WTC11 (cell line): ENCODE measurements around the gene CLIP2. TPM values are rescaled to one million over a fixed set of nuclear protein-coding genes. Genes with fewer than 3 reads are reported as not detected.
A peak's percentile ranks its signal among the peaks of the same experiment; 100 is the strongest.
"Not testable (repeated sequence)": the region's sequence is repeated elsewhere in the genome, so short reads cannot be mapped to it uniquely, and the experiment has no call there.

Source experiments
- ATAC-seq: fragments of 200-7000 bp; cut with Tn5 transposase; 2 replicates; pipeline ENCODE4 v1.10.0; 2021; ENCODE audit warnings: mild to moderate bottlenecking, moderate library complexity
- CTCF ChIA-PET: fragments of 300-600 bp; sonication (Branson Sonifier 250); formaldehyde crosslinking; loops from one replicate; lab custom pipeline; 2021; ENCODE audit warnings: antibody characterized with exemption; lab: Charles Lee
- POLR2A ChIA-PET: fragments of 350-600 bp; sonication (Branson Sonifier 250); formaldehyde crosslinking; loops from one replicate; lab custom pipeline; 2021; ENCODE audit warnings: antibody characterized with exemption; lab: Charles Lee
- DNase-seq: peaks from one replicate; pipeline ENCODE4 v3.0.0; 2021; ENCODE audit warnings: low spot score
- H3K27ac Mint-ChIP-seq: 2 replicates; pipeline ENCODE4 v1.8.0; 2021; ENCODE audit warnings: mixed read lengths
- H3K27me3 Mint-ChIP-seq: 2 replicates; pipeline ENCODE4 v1.8.0; 2021; ENCODE audit warnings: low read depth, mild to moderate bottlenecking, moderate library complexity, mixed read lengths
- H3K36me3 Mint-ChIP-seq: 2 replicates; pipeline ENCODE4 v1.8.0; 2021; ENCODE audit warnings: mixed read lengths
- H3K4me1 Mint-ChIP-seq: 2 replicates; pipeline ENCODE4 v1.8.0; 2022; ENCODE audit warnings: mixed read lengths
- H3K4me3 Mint-ChIP-seq: 2 replicates; pipeline ENCODE4 v1.8.0; 2021; ENCODE audit warnings: mild to moderate bottlenecking, moderate library complexity, mixed read lengths
- H3K9me3 Mint-ChIP-seq: 2 replicates; pipeline ENCODE4 v1.8.0; 2021; ENCODE audit warnings: mixed read lengths
- FOXK1 ChIP-seq: sonication (generic); formaldehyde crosslinking; IDR thresholded peaks from 2 replicates; pipeline ENCODE4 v1.8.0; 2022; ENCODE audit warnings: mild to moderate bottlenecking, moderate library complexity, missing genetic modification reagents
- MYBL2 ChIP-seq: sonication (generic); formaldehyde crosslinking; IDR thresholded peaks from 2 replicates; pipeline ENCODE4 v1.8.1; 2023; ENCODE audit warnings: mild to moderate bottlenecking, moderate library complexity, missing genetic modification reagents
- NR1H2 ChIP-seq: sonication (generic); formaldehyde crosslinking; IDR thresholded peaks from 2 replicates; pipeline ENCODE4 v1.9.0; 2021; ENCODE audit warnings: mild to moderate bottlenecking, moderate library complexity, missing genetic modification reagents
- NR2C2 ChIP-seq: sonication (generic); formaldehyde crosslinking; IDR thresholded peaks from 2 replicates; pipeline ENCODE4 v1.8.0; 2022; ENCODE audit warnings: mild to moderate bottlenecking, missing genetic modification reagents
- RELA ChIP-seq: sonication (generic); formaldehyde crosslinking; IDR thresholded peaks from 2 replicates; pipeline ENCODE4 v1.8.1; 2022; ENCODE audit warnings: missing genetic modification reagents, mild to moderate bottlenecking, borderline replicate concordance
- SMAD3 ChIP-seq: sonication (generic); formaldehyde crosslinking; IDR thresholded peaks from 2 replicates; pipeline ENCODE4 v1.8.0; 2022; ENCODE audit warnings: missing genetic modification reagents, mild to moderate bottlenecking, borderline replicate concordance
- TCF7 ChIP-seq: sonication (generic); formaldehyde crosslinking; IDR thresholded peaks from 2 replicates; pipeline ENCODE4 v1.8.0; 2022; ENCODE audit warnings: mild to moderate bottlenecking, low read depth, missing genetic modification reagents, moderate library complexity
- TP53 ChIP-seq: sonication (generic); formaldehyde crosslinking; IDR thresholded peaks from 2 replicates; pipeline ENCODE4 v1.8.1; 2023; ENCODE audit warnings: mild to moderate bottlenecking, missing genetic modification reagents
- ZBTB21 ChIP-seq: sonication (generic); formaldehyde crosslinking; IDR thresholded peaks from 2 replicates; pipeline ENCODE4 v1.8.1; 2023; ENCODE audit warnings: mild to moderate bottlenecking, missing genetic modification reagents, borderline replicate concordance
- ZNF317 ChIP-seq: sonication (generic); formaldehyde crosslinking; IDR thresholded peaks from 2 replicates; pipeline ENCODE4 v1.8.1; 2023; ENCODE audit warnings: low read depth, mild to moderate bottlenecking, moderate library complexity, missing genetic modification reagents, borderline replicate concordance
- total RNA-seq: library from RNA; stranded (reverse); gene quantifications from 3 replicates; pipeline ENCODE4 v1.2.3, GENCODE V29; 2021
- TF ChIP-seq, protein P1 (sequence below): sonication (generic); formaldehyde crosslinking; IDR thresholded peaks from 2 replicates; pipeline ENCODE4 v1.8.1; 2023; ENCODE audit warnings: mild to moderate bottlenecking, missing genetic modification reagents, borderline replicate concordance
- TF ChIP-seq, protein P2 (sequence below): sonication (generic); formaldehyde crosslinking; IDR thresholded peaks from 2 replicates; pipeline ENCODE4 v1.8.1; 2023; ENCODE audit warnings: mild to moderate bottlenecking, missing genetic modification reagents
- TF ChIP-seq, protein P3 (sequence below): sonication (generic); formaldehyde crosslinking; IDR thresholded peaks from 2 replicates; pipeline ENCODE4 v1.8.1; 2022; ENCODE audit warnings: mild to moderate bottlenecking, moderate library complexity, missing genetic modification reagents
- TF ChIP-seq, protein P4 (sequence below): sonication (generic); formaldehyde crosslinking; conservative IDR thresholded peaks from 2 replicates; pipeline ENCODE4 v1.8.1; 2022; ENCODE audit warnings: mild to moderate bottlenecking, missing genetic modification reagents
- TF ChIP-seq, protein P5 (sequence below): fragments of 250-450 bp; sonication (Bioruptor Pico); IDR thresholded peaks from 2 replicates; pipeline ENCODE4 v1.9.0; 2021; ENCODE audit warnings: mild to moderate bottlenecking
- TF ChIP-seq, protein P6 (sequence below): fragments of 200-600 bp; IDR thresholded peaks from 2 replicates; pipeline ENCODE4 v1.8.0; 2022; ENCODE audit warnings: antibody characterized with exemption
- TF ChIP-seq, protein P7 (sequence below): fragments of 250-450 bp; sonication (Bioruptor Pico); IDR thresholded peaks from 2 replicates; pipeline ENCODE4 v2.1.2; 2022; ENCODE audit warnings: mild to moderate bottlenecking, moderate library complexity
- TF ChIP-seq, protein P8 (sequence below): sonication (generic); formaldehyde crosslinking; IDR thresholded peaks from 2 replicates; pipeline ENCODE4 v1.8.1; 2022; ENCODE audit warnings: missing genetic modification reagents, borderline replicate concordance
- TF ChIP-seq, protein P9 (sequence below): sonication (generic); formaldehyde crosslinking; IDR thresholded peaks from 2 replicates; pipeline ENCODE4 v1.8.1; 2022; ENCODE audit warnings: mild to moderate bottlenecking, missing genetic modification reagents, moderate library complexity, borderline replicate concordance

The CLIP2 gene
- total RNA-seq, 1 experiment from 2014 or later = 48.1 TPM

DNA sequence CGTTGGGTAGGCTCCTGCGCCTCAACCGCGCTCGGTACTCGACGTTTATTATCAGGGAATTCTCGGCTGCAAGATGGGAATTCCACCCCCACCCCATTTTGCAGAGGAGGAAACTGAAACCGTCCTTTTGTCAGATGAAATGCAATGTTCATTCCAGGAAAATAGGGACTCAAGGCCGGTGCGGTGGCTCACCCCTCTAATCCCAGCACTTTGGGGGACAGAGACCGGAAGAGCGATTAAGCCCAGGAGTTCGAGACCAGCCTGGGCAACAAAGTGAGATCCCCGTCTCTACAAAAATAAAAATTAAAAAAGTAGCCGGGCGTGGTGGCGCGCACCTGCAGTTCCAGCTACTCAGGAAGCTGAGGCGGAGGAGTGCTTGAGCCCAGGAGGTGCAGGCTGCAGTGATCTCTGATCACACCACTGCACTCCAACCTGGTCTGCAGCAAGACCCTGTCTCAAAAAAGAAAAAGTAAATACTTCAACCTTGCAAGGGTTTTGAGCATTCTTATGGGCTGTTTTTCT lies 34.3 kb upstream of the CLIP2 start:
- Mint-ChIP-seq H3K27me3 (no peaks in the 10 kb centered on the region), H3K4me3 (peak overlapping the region; percentile 94), H3K9me3 (no peaks in the 10 kb centered on the region), H3K27ac (peak overlapping the region; percentile 88), H3K4me1 (peaks cover 3% of the 10 kb centered on the region), H3K36me3 (peaks cover 19% of the 10 kb centered on the region)
- TF ChIP-seq, protein P1, sequence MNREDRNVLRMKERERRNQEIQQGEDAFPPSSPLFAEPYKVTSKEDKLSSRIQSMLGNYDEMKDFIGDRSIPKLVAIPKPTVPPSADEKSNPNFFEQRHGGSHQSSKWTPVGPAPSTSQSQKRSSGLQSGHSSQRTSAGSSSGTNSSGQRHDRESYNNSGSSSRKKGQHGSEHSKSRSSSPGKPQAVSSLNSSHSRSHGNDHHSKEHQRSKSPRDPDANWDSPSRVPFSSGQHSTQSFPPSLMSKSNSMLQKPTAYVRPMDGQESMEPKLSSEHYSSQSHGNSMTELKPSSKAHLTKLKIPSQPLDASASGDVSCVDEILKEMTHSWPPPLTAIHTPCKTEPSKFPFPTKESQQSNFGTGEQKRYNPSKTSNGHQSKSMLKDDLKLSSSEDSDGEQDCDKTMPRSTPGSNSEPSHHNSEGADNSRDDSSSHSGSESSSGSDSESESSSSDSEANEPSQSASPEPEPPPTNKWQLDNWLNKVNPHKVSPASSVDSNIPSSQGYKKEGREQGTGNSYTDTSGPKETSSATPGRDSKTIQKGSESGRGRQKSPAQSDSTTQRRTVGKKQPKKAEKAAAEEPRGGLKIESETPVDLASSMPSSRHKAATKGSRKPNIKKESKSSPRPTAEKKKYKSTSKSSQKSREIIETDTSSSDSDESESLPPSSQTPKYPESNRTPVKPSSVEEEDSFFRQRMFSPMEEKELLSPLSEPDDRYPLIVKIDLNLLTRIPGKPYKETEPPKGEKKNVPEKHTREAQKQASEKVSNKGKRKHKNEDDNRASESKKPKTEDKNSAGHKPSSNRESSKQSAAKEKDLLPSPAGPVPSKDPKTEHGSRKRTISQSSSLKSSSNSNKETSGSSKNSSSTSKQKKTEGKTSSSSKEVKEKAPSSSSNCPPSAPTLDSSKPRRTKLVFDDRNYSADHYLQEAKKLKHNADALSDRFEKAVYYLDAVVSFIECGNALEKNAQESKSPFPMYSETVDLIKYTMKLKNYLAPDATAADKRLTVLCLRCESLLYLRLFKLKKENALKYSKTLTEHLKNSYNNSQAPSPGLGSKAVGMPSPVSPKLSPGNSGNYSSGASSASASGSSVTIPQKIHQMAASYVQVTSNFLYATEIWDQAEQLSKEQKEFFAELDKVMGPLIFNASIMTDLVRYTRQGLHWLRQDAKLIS = no peak
- TF ChIP-seq, protein P2, sequence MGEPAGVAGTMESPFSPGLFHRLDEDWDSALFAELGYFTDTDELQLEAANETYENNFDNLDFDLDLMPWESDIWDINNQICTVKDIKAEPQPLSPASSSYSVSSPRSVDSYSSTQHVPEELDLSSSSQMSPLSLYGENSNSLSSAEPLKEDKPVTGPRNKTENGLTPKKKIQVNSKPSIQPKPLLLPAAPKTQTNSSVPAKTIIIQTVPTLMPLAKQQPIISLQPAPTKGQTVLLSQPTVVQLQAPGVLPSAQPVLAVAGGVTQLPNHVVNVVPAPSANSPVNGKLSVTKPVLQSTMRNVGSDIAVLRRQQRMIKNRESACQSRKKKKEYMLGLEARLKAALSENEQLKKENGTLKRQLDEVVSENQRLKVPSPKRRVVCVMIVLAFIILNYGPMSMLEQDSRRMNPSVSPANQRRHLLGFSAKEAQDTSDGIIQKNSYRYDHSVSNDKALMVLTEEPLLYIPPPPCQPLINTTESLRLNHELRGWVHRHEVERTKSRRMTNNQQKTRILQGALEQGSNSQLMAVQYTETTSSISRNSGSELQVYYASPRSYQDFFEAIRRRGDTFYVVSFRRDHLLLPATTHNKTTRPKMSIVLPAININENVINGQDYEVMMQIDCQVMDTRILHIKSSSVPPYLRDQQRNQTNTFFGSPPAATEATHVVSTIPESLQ (CRISPR knock-in tag) = no peak
- TF ChIP-seq, protein P3, sequence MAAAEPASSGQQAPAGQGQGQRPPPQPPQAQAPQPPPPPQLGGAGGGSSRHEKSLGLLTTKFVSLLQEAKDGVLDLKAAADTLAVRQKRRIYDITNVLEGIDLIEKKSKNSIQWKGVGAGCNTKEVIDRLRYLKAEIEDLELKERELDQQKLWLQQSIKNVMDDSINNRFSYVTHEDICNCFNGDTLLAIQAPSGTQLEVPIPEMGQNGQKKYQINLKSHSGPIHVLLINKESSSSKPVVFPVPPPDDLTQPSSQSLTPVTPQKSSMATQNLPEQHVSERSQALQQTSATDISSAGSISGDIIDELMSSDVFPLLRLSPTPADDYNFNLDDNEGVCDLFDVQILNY (CRISPR knock-in tag) = no peak
- TF ChIP-seq, protein P4, sequence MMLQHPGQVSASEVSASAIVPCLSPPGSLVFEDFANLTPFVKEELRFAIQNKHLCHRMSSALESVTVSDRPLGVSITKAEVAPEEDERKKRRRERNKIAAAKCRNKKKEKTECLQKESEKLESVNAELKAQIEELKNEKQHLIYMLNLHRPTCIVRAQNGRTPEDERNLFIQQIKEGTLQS (CRISPR knock-in tag) = no peak
- TF ChIP-seq, protein P5, sequence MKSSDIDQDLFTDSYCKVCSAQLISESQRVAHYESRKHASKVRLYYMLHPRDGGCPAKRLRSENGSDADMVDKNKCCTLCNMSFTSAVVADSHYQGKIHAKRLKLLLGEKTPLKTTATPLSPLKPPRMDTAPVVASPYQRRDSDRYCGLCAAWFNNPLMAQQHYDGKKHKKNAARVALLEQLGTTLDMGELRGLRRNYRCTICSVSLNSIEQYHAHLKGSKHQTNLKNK (CRISPR knock-in tag) = no peak
- TF ChIP-seq, protein P6, sequence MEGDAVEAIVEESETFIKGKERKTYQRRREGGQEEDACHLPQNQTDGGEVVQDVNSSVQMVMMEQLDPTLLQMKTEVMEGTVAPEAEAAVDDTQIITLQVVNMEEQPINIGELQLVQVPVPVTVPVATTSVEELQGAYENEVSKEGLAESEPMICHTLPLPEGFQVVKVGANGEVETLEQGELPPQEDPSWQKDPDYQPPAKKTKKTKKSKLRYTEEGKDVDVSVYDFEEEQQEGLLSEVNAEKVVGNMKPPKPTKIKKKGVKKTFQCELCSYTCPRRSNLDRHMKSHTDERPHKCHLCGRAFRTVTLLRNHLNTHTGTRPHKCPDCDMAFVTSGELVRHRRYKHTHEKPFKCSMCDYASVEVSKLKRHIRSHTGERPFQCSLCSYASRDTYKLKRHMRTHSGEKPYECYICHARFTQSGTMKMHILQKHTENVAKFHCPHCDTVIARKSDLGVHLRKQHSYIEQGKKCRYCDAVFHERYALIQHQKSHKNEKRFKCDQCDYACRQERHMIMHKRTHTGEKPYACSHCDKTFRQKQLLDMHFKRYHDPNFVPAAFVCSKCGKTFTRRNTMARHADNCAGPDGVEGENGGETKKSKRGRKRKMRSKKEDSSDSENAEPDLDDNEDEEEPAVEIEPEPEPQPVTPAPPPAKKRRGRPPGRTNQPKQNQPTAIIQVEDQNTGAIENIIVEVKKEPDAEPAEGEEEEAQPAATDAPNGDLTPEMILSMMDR = no peak
- TF ChIP-seq TP53 (no peak), ZBTB21 (CRISPR knock-in tag) (no peak), ZNF317 (no peak), RELA (CRISPR knock-in tag) (no peak), NR2C2 (CRISPR knock-in tag) (no peak), FOXK1 (no peak), NR1H2 (CRISPR knock-in tag) (no peak), SMAD3 (CRISPR knock-in tag) (no peak), TCF7 (CRISPR knock-in tag) (no peak; the same call in 1 of the 2 replicates), MYBL2 (CRISPR knock-in tag) (no peak)
- TF ChIP-seq, protein P7, sequence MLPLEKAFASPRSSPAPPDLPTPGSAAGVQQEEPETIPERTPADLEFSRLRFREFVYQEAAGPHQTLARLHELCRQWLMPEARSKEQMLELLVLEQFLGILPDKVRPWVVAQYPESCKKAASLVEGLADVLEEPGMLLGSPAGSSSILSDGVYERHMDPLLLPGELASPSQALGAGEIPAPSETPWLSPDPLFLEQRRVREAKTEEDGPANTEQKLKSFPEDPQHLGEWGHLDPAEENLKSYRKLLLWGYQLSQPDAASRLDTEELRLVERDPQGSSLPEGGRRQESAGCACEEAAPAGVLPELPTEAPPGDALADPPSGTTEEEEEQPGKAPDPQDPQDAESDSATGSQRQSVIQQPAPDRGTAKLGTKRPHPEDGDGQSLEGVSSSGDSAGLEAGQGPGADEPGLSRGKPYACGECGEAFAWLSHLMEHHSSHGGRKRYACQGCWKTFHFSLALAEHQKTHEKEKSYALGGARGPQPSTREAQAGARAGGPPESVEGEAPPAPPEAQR (CRISPR knock-in tag) = no peak
- TF ChIP-seq, protein P8, sequence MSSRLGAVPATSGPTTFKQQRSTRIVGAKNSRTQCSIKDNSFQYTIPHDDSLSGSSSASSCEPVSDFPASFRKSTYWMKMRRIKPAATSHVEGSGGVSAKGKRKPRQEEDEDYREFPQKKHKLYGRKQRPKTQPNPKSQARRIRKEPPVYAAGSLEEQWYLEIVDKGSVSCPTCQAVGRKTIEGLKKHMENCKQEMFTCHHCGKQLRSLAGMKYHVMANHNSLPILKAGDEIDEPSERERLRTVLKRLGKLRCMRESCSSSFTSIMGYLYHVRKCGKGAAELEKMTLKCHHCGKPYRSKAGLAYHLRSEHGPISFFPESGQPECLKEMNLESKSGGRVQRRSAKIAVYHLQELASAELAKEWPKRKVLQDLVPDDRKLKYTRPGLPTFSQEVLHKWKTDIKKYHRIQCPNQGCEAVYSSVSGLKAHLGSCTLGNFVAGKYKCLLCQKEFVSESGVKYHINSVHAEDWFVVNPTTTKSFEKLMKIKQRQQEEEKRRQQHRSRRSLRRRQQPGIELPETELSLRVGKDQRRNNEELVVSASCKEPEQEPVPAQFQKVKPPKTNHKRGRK (CRISPR knock-in tag) = no peak
- TF ChIP-seq, protein P9, sequence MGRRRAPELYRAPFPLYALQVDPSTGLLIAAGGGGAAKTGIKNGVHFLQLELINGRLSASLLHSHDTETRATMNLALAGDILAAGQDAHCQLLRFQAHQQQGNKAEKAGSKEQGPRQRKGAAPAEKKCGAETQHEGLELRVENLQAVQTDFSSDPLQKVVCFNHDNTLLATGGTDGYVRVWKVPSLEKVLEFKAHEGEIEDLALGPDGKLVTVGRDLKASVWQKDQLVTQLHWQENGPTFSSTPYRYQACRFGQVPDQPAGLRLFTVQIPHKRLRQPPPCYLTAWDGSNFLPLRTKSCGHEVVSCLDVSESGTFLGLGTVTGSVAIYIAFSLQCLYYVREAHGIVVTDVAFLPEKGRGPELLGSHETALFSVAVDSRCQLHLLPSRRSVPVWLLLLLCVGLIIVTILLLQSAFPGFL = no peak
- DNase-seq (no peak), ATAC-seq (no peak)
- ChIA-PET POLR2A (interaction anchor here (0.6 to 0.9 kb wide), 2 partner anchors 13 to 14 kb away, joined by 3 read pairs; no protein-coding TSS in a partner anchor), CTCF (interaction anchor here (0.5 to 2.3 kb wide), 15 partner anchors 9 to 246 kb away, joined by 3 to 10 read pairs (median 3); partner anchors contain the start of gene CLIP2)

DNA sequence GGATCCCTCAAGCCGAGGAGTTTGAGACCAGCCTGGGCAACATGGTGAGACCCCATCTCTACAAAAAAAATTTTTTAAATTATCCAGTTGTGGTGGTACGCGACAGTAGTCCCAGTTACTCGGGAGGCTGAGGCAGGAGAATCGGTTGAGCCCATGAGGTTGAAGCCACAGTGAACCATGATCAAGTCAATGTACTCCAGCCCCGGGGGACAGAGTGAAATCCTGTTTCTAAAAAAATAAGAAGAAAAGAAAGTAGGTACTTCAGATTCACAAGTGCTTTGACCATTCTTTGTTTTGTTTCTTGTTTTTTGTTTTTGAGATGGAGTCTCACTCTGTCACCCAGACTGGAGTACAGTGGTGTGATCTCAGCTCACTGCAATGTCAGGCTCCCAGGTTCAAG lies 33.7 kb upstream of the CLIP2 start:
- DNase-seq, ATAC-seq, H3K4me1 Mint-ChIP-seq, H3K27ac Mint-ChIP-seq, H3K9me3 Mint-ChIP-seq, H3K27me3 Mint-ChIP-seq, POLR2A ChIA-PET: not testable (repeated sequence)
- CTCF ChIA-PET = interaction anchor here (1.4 to 2.2 kb wide), 3 partner anchors 9 to 147 kb away, joined by 4 to 9 read pairs (median 5); no protein-coding TSS in a partner anchor
- peak overlapping the region; percentile 94 for H3K4me3 Mint-ChIP-seq
- H3K36me3 Mint-ChIP-seq = peaks cover 15% of the 10 kb centered on the region
